Parathyroid adenoma (tissue), 2 donors: Measurements from ENCODE around the gene SMARCA2.

ENCODE experiments used
- H2AFZ ChIP-seq: fragments of 300-600 bp; sonication (generic); one replicate; pipeline ENCODE4 v1.7.0; 2017; ENCODE audit warnings: antibody characterized with exemption, mild to moderate bottlenecking
- H3K27ac ChIP-seq: fragments of 300-600 bp; sonication (generic); one replicate; pipeline ENCODE4 v1.7.0; 2017
- H3K27me3 ChIP-seq: fragments of 300-600 bp; sonication (generic); one replicate; pipeline ENCODE4 v1.7.0; 2017; ENCODE audit warnings: low read length; ENCODE audit not compliant: control insufficient read depth, insufficient read depth
- H3K36me3 ChIP-seq: fragments of 300-600 bp; sonication (generic); one replicate; pipeline ENCODE4 v1.7.0; 2017; ENCODE audit warnings: low read length; ENCODE audit not compliant: control insufficient read depth, insufficient read depth
- H3K4me1 ChIP-seq: fragments of 300-600 bp; sonication (generic); one replicate; pipeline ENCODE4 v1.7.0; 2017; ENCODE audit warnings: control low read depth
- H3K4me2 ChIP-seq: fragments of 300-600 bp; sonication (generic); one replicate; pipeline ENCODE4 v1.7.0; 2017; ENCODE audit warnings: low read length
- H3K4me3 ChIP-seq: fragments of 300-600 bp; sonication (generic); one replicate; pipeline ENCODE4 v1.7.0; 2017; ENCODE audit warnings: low read depth, low read length
- H3K79me2 ChIP-seq: fragments of 300-600 bp; sonication (generic); one replicate; pipeline ENCODE4 v1.7.0; 2017; ENCODE audit warnings: control low read depth
- H3K9ac ChIP-seq: fragments of 300-600 bp; sonication (generic); one replicate; pipeline ENCODE4 v1.7.0; 2017; ENCODE audit warnings: mild to moderate bottlenecking
- H3K9me3 ChIP-seq: fragments of 300-600 bp; sonication (generic); one replicate; pipeline ENCODE4 v1.7.0; 2017; ENCODE audit warnings: low read length; ENCODE audit not compliant: control insufficient read depth
- CTCF ChIP-seq: fragments of 300-600 bp; sonication (generic); IDR thresholded peaks from one replicate; pipeline ENCODE4 v1.7.0; 2017; ENCODE audit warnings: antibody characterized with exemption, mild to moderate bottlenecking
- donor health status: primary hyperparathyroidism.

Gene SMARCA2

GRCh38 chr9:2014696-2015580 lies at the start of gene SMARCA2:
Gene SMARCA2 (plus strand): TSS chr9:2015347. CDS start chr9:2029023, 13,676 bp downstream.
- peak within 1 kb of the TSS; percentile 87 for H3K4me3 ChIP-seq
- no peaks in the 10 kb centered on the region for H3K27me3 ChIP-seq
- peak within 1 kb of the TSS; percentile 61 for H3K9ac ChIP-seq
- no peak for TF ChIP-seq CTCF
- peak within 1 kb of the TSS; percentile 94 for H3K4me2 ChIP-seq
- H3K36me3 ChIP-seq, result no peaks in the 10 kb centered on the region
- H3K79me2 ChIP-seq, result peaks cover 2% of the 10 kb centered on the region
- peak within 1 kb of the TSS; percentile 79 for H3K27ac ChIP-seq
- H3K9me3 ChIP-seq, result no peaks in the 10 kb centered on the region
- no peaks in the 10 kb centered on the region for H3K4me1 ChIP-seq
- H2AFZ ChIP-seq, result peak within 1 kb of the TSS; percentile 89

- H2AFZ ChIP-seq, result no peak overlapping the region
Observed at GRCh38 chr9:1966725-1967366, 48.3 kb upstream of the SMARCA2 start.

GRCh38 chr9:1969160-1969559 lies 46.0 kb upstream of the SMARCA2 start:
- no peaks in the 10 kb centered on the region for H3K4me1 ChIP-seq
- TF ChIP-seq CTCF, result no peak
- no peak overlapping the region for H3K4me3 ChIP-seq
- no peaks in the 10 kb centered on the region for H3K27me3 ChIP-seq
- H2AFZ ChIP-seq, result no peak overlapping the region
- no peaks in the 10 kb centered on the region for H3K36me3 ChIP-seq
- no peak overlapping the region for H3K27ac ChIP-seq
- no peak overlapping the region for H3K9ac ChIP-seq
- no peak overlapping the region for H3K4me2 ChIP-seq
- no peaks in the 10 kb centered on the region for H3K79me2 ChIP-seq
- no peaks in the 10 kb centered on the region for H3K9me3 ChIP-seq

More at GRCh38 chr9:1966725-1967366, 48.3 kb upstream of the SMARCA2 start:
- Histone ChIP-seq H3K9me3 (no peaks in the 10 kb centered on the region), H3K27me3 (no peaks in the 10 kb centered on the region), H3K4me1 (no peaks in the 10 kb centered on the region), H3K9ac (no peak overlapping the region), H3K27ac (no peak overlapping the region), H3K4me2 (no peak overlapping the region), H3K36me3 (no peaks in the 10 kb centered on the region), H3K4me3 (no peak overlapping the region), H3K79me2 (no peaks in the 10 kb centered on the region)
- no peak for TF ChIP-seq CTCF

GRCh38 chr9:1969898-1970297 lies 45.2 kb upstream of the SMARCA2 start:
- H2AFZ ChIP-seq, result no peak overlapping the region
- TF ChIP-seq CTCF, result no peak
- no peaks in the 10 kb centered on the region for H3K9me3 ChIP-seq
- no peak overlapping the region for H3K9ac ChIP-seq
- H3K79me2 ChIP-seq, result no peaks in the 10 kb centered on the region
- no peaks in the 10 kb centered on the region for H3K36me3 ChIP-seq
- no peak overlapping the region for H3K4me2 ChIP-seq
- H3K27me3 ChIP-seq, result no peaks in the 10 kb centered on the region
- no peak overlapping the region for H3K4me3 ChIP-seq
- H3K27ac ChIP-seq, result no peak overlapping the region
- no peaks in the 10 kb centered on the region for H3K4me1 ChIP-seq
